Activated CD4-positive, alpha-beta memory T cell treated with anti-CD3 and anti-CD28 coated beads, Interleukin-2, amount 10 ng/mL, durations not matched to agents 7 days and 5 days (primary cell): ENCODE measurements around the gene TLCD3B. TPM values are rescaled to one million over a fixed set of nuclear protein-coding genes. Genes with fewer than 3 reads are reported as not detected.
"Not testable (repeated sequence)": the region's sequence is repeated elsewhere in the genome, so short reads cannot be mapped to it uniquely, and the experiment has no call there.

Source experiments
- CTCF ChIA-PET: fragments of 350-600 bp; sonication (Branson Sonifier 250); formaldehyde crosslinking; loops from one replicate; lab custom pipeline; 2021; ENCODE audit warnings: antibody characterized with exemption, inconsistent platforms; lab: Charles Lee
- POLR2A ChIA-PET: fragments of 350-600 bp; sonication (Branson Sonifier 250); formaldehyde crosslinking; loops from one replicate; lab custom pipeline; 2021; ENCODE audit warnings: antibody characterized with exemption; lab: Charles Lee
- DNase-seq: peaks from one replicate; pipeline ENCODE4 v3.0.0-alpha.2; 2020
- H3K27ac Mint-ChIP-seq: one replicate; pipeline ENCODE4 v1.8.0; 2021; ENCODE audit warnings: mild to moderate bottlenecking, mixed read lengths
- H3K27me3 Mint-ChIP-seq: one replicate; pipeline ENCODE4 v1.8.0; 2021; ENCODE audit warnings: mixed read lengths
- H3K36me3 Mint-ChIP-seq: one replicate; pipeline ENCODE4 v1.8.0; 2021; ENCODE audit warnings: low read depth, mixed read lengths
- H3K4me1 Mint-ChIP-seq: one replicate; pipeline ENCODE4 v1.8.0; 2021; ENCODE audit warnings: mixed read lengths
- H3K4me3 Mint-ChIP-seq: one replicate; pipeline ENCODE4 v1.8.0; 2021; ENCODE audit warnings: mild to moderate bottlenecking, mixed read lengths
- H3K9me3 Mint-ChIP-seq: one replicate; pipeline ENCODE4 v1.8.0; 2021; ENCODE audit warnings: mixed read lengths
- total RNA-seq, 2 experiments: library from RNA; stranded (reverse); gene quantifications; one replicate each; pipeline ENCODE4 v1.2.3, GENCODE V29; 2021

Gene TLCD3B
- total RNA-seq, 2 experiments from 2014 or later = 6.0 to 6.9 TPM

DNA sequence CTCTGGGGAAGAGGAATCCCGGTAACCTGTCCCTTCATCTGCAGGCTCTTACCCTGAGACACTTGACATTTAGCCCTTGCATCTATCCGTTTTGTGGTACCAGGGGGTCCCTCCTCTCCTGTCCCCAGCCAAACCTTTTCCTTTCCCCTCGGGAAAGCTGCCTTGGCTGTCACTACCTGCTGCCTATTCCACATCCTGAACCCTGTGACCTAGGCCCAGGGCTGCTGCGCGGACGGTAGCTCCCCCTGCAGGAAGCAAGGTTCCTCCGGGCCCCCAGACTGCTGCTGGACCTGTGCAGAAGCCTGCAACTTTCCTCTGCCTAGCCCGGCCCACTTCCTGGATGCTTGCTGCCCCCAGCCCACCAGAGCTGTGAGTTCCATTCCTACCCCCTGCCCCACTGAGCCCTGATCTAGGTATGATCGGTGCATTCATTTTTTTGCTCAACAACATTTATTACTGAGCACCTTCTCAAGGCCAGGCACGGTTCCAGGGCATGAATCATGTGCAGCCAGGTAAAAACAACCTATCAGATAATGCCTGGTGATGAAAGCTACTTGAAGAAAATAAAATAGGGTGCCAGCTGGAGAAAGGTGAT, 24.0 kb upstream of the TLCD3B start:
- H3K4me3 Mint-ChIP-seq = peak overlapping the region; percentile 50
- peak; percentile 68 for DNase-seq
- CTCF ChIA-PET = interaction anchor here (0.5 to 4.1 kb wide), 24 partner anchors 11 to 716 kb away, joined by 3 to 31 read pairs (median 4); partner anchors contain the start of genes ALDOA, DCTPP1, KIF22 and PAGR1
- peaks cover 40% of the 10 kb centered on the region for H3K4me1 Mint-ChIP-seq
- peak overlapping the region; percentile 70 for H3K27ac Mint-ChIP-seq
- no peaks in the 10 kb centered on the region for H3K27me3 Mint-ChIP-seq
- H3K9me3 Mint-ChIP-seq = no peaks in the 10 kb centered on the region
- POLR2A ChIA-PET = interaction anchor here (0.7 to 7.7 kb wide), 11 partner anchors 10 to 363 kb away, joined by 3 to 111 read pairs (median 3); partner anchors contain the start of genes ALDOA, CORO1A, HIRIP3 and PPP4C
- H3K36me3 Mint-ChIP-seq = peaks cover 10% of the 10 kb centered on the region

- H3K4me1 Mint-ChIP-seq = peaks cover 40% of the 10 kb centered on the region
- peaks cover 10% of the 10 kb centered on the region for H3K36me3 Mint-ChIP-seq
- CTCF ChIA-PET = interaction anchor here (0.7 to 4.1 kb wide), 13 partner anchors 11 to 561 kb away, joined by 3 to 31 read pairs (median 8); partner anchors contain the start of genes ALDOA, KIF22, PAGR1 and PPP4C
- no peak for DNase-seq
- H3K9me3 Mint-ChIP-seq = no peaks in the 10 kb centered on the region
- peak overlapping the region; percentile 50 for H3K4me3 Mint-ChIP-seq
- POLR2A ChIA-PET = interaction anchor here (1.0 to 7.7 kb wide), 5 partner anchors 10 to 236 kb away, joined by 3 to 111 read pairs (median 5); partner anchors contain the start of genes ALDOA and HIRIP3
- no peak overlapping the region for H3K27ac Mint-ChIP-seq
- H3K27me3 Mint-ChIP-seq = no peaks in the 10 kb centered on the region
Observed at GRCh38 chr16:30054451-30054850, 23.4 kb upstream of the TLCD3B start.

GRCh38 chr16:30053376-30054015, 22.4 kb upstream of the TLCD3B start:
- H3K36me3 Mint-ChIP-seq = peaks cover 10% of the 10 kb centered on the region
- no peak for DNase-seq
- no peak overlapping the region for H3K27ac Mint-ChIP-seq
- ChIA-PET CTCF (interaction anchor here (0.7 to 1.8 kb wide), 6 partner anchors 9 to 263 kb away, joined by 3 to 7 read pairs (median 4); partner anchors contain the start of genes KIF22 and TBX6), POLR2A (interaction anchor here (0.8 to 7.7 kb wide), 10 partner anchors 8 to 365 kb away, joined by 3 to 111 read pairs (median 4); partner anchors contain the start of genes ALDOA, HIRIP3, INO80E and TAOK2)
- no peaks in the 10 kb centered on the region for H3K9me3 Mint-ChIP-seq
- peak overlapping the region; percentile 84 for H3K4me3 Mint-ChIP-seq
- H3K27me3 Mint-ChIP-seq = no peaks in the 10 kb centered on the region
- peaks cover 40% of the 10 kb centered on the region for H3K4me1 Mint-ChIP-seq

DNA sequence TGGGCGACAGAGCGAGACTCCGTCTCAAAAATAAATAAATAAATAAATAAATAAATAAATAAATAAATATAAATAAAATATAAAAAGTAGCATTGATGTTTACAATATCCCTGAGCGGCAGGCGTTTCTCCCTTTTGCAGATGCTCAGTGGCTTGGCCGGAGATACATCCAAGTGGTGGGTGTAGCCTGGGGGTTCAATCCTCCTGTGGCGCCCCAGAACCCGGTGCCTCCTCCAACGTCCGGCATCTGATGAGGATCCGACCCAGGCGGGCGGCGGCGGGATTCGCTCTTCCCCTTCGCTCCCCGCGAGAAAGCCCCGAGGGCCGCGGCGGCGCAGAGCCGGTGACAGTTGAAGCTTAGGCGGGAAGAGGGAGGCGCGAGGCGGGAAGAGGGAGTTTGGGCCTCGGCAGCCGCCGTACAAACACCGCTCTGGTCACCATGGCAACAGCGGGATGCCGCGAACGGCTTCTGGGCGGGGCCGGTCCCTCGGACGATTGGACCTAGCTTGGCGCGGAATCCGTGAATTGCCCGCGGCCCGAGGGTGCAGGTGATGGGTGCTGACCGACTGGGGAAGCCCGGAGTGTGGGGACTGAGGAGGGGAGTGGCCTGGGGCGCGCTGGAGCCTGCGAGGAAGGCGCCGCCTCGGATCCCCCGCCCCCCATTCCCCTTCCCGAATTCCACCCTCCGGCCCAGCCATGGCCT, 21.8 kb upstream of the TLCD3B start:
- POLR2A ChIA-PET = interaction anchor here (0.8 to 7.7 kb wide), 9 partner anchors 8 to 365 kb away, joined by 3 to 111 read pairs (median 4); partner anchors contain the start of genes ALDOA, HIRIP3, INO80E and TAOK2

DNA sequence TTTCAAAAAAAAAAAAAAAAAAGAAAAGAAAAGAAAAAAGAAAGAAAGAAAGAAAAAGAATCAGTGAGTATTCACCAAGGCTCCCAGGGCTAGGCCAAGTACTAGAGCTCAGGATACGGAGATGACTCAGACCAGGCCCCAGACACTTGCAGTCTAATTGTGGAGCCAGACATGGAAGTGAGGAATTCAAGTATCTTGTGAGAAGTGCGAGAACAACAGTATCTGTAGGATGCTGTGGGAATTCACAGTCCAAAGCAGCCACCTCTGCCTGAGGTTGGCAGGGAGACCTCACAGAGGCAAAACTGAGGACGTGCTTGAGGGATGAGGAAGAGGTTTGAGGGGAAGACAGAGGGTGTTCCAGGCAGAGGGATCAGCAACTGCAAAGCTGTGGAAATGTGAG, 20.4 kb upstream of the TLCD3B start:
- Mint-ChIP-seq H3K4me1 (peaks cover 40% of the 10 kb centered on the region), H3K27me3 (no peaks in the 10 kb centered on the region), H3K36me3 (peaks cover 10% of the 10 kb centered on the region), H3K4me3 (peak overlapping the region; percentile 84), H3K27ac (peak overlapping the region; percentile 81), H3K9me3 (no peaks in the 10 kb centered on the region)
- POLR2A ChIA-PET = interaction anchor here (7.7 kb wide), 1 partner anchor 13 kb away, joined by 111 read pairs; the partner anchor contains the start of gene ALDOA
- CTCF ChIA-PET = interaction anchor here (0.5 to 1.8 kb wide), 4 partner anchors 9 to 261 kb away, joined by 3 to 8 read pairs (median 5); partner anchors contain the start of genes KIF22 and TBX6
- DNase-seq = no peak

More for the DNA sequence above, 21.8 kb upstream of the TLCD3B start:
- Mint-ChIP-seq H3K27ac (peak overlapping the region; percentile 42), H3K4me1 (peaks cover 40% of the 10 kb centered on the region), H3K27me3 (no peaks in the 10 kb centered on the region), H3K4me3 (peak overlapping the region; percentile 84), H3K36me3 (peaks cover 10% of the 10 kb centered on the region), H3K9me3 (no peaks in the 10 kb centered on the region)
- CTCF ChIA-PET = interaction anchor here (0.7 to 1.8 kb wide), 7 partner anchors 10 to 263 kb away, joined by 3 to 7 read pairs (median 4); partner anchors contain the start of genes KIF22 and TBX6
- DNase-seq = peak; percentile 94

- DNase-seq = no peak
- Mint-ChIP-seq H3K27me3 (peaks cover 4% of the 10 kb centered on the region), H3K27ac (no peak overlapping the region), H3K4me3 (no peak overlapping the region), H3K9me3 (peaks cover 3% of the 10 kb centered on the region), H3K36me3 (peaks cover 13% of the 10 kb centered on the region), H3K4me1 (peaks cover 37% of the 10 kb centered on the region)
- POLR2A ChIA-PET = no interaction called here
- CTCF ChIA-PET = interaction anchor here (0.6 to 1.4 kb wide), 2 partner anchors 201 to 407 kb away, joined by 3 to 4 read pairs; no protein-coding TSS in a partner anchor
Observed at GRCh38 chr16:30049871-30050270, 18.8 kb upstream of the TLCD3B start.

- Mint-ChIP-seq H3K4me1 (peaks cover 14% of the 10 kb centered on the region), H3K36me3 (peaks cover 10% of the 10 kb centered on the region), H3K27ac (no peak overlapping the region), H3K9me3 (peaks cover 3% of the 10 kb centered on the region), H3K4me3 (no peak overlapping the region), H3K27me3 (peaks cover 6% of the 10 kb centered on the region)
- ChIA-PET POLR2A (no interaction called here), CTCF (interaction anchor here (0.6 to 1.0 kb wide), 3 partner anchors 10 to 258 kb away, joined by 3 read pairs; no protein-coding TSS in a partner anchor)
- no peak for DNase-seq
Observed at GRCh38 chr16:30046588-30046987, 15.5 kb upstream of the TLCD3B start.

- H3K4me3 Mint-ChIP-seq = no peak overlapping the region
- peaks cover 3% of the 10 kb centered on the region for H3K9me3 Mint-ChIP-seq
- H3K27ac Mint-ChIP-seq = no peak overlapping the region
- peaks cover 12% of the 10 kb centered on the region for H3K4me1 Mint-ChIP-seq
- peaks cover 6% of the 10 kb centered on the region for H3K27me3 Mint-ChIP-seq
- ChIA-PET POLR2A (no interaction called here), CTCF (no interaction called here)
- no peak for DNase-seq
- H3K36me3 Mint-ChIP-seq = peaks cover 9% of the 10 kb centered on the region
Observed at GRCh38 chr16:30046178-30046577, 15.1 kb upstream of the TLCD3B start.

- H3K27me3 Mint-ChIP-seq = peaks cover 11% of the 10 kb centered on the region
- ChIA-PET CTCF (interaction anchor here (0.7 to 2.7 kb wide), 3 partner anchors 9 to 42 kb away, joined by 3 to 15 read pairs (median 4); no protein-coding TSS in a partner anchor), POLR2A (no interaction called here)
- peaks cover 6% of the 10 kb centered on the region for H3K4me1 Mint-ChIP-seq
- H3K9me3 Mint-ChIP-seq = peaks cover 3% of the 10 kb centered on the region
- no peak overlapping the region for H3K4me3 Mint-ChIP-seq
- peaks cover 3% of the 10 kb centered on the region for H3K36me3 Mint-ChIP-seq
- no peak overlapping the region for H3K27ac Mint-ChIP-seq
- no peak for DNase-seq
Observed at GRCh38 chr16:30041841-30042240, 10.8 kb upstream of the TLCD3B start.

GRCh38 chr16:30040690-30041089, 9.6 kb upstream of the TLCD3B start:
- H3K4me3 Mint-ChIP-seq, H3K27ac Mint-ChIP-seq, H3K9me3 Mint-ChIP-seq, POLR2A ChIA-PET, H3K36me3 Mint-ChIP-seq, H3K4me1 Mint-ChIP-seq, DNase-seq: not testable (repeated sequence)
- peaks cover 11% of the 10 kb centered on the region for H3K27me3 Mint-ChIP-seq
- CTCF ChIA-PET = interaction anchor here (0.5 kb wide), 1 partner anchor 510 kb away, joined by 3 read pairs; no protein-coding TSS in a partner anchor

DNA sequence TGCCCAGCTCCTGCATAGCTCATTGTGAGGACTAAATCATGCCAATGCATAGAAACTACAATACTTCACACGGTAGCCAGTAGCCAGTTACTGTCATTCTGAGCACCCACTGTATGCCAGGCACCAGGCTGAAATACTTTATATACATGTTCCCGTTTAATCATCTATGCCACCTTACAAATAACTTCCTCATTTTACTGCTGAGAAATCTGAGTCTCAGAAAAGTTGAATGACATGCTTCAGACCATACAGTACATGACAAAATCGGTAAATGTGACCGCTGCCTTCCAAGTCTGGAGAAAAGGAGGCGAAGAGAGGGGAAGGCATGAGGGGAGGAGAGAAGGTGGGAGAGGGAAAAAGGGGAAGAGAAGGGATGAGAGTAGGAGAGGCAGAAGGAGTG, 9.2 kb upstream of the TLCD3B start:
- H3K9me3 Mint-ChIP-seq = no peaks in the 10 kb centered on the region
- peaks cover 6% of the 10 kb centered on the region for H3K4me1 Mint-ChIP-seq
- no peak overlapping the region for H3K4me3 Mint-ChIP-seq
- ChIA-PET POLR2A (no interaction called here), CTCF (interaction anchor here (0.5 to 1.0 kb wide), 3 partner anchors 9 to 510 kb away, joined by 3 to 5 read pairs (median 3); partner anchors contain the start of gene TLCD3B)
- no peaks in the 10 kb centered on the region for H3K36me3 Mint-ChIP-seq
- no peak overlapping the region for H3K27ac Mint-ChIP-seq
- DNase-seq = no peak
- H3K27me3 Mint-ChIP-seq = peaks cover 11% of the 10 kb centered on the region

DNA sequence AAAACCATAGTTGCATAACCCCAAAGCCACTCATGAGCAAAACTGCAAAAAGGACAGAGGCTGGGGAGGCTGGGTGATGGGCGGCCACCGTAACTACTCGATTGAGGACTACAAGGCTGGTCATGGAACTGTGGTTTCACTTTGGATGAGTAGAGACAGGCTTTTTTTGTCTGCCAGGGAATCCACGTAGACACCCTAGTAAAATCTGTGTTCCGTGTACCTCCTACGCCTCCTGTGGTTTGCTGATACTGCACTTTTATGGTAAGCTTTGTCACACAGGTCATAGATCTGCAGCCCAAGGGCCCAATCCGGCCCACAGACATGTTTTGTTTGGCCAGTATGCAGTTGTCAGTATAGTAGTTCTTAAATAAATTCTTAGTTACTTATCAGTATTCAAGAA, 2.2 kb upstream of the TLCD3B start:
- Mint-ChIP-seq H3K4me1 (peaks cover 25% of the 10 kb centered on the region), H3K9me3 (no peaks in the 10 kb centered on the region), H3K27me3 (peaks cover 35% of the 10 kb centered on the region), H3K4me3 (no peak overlapping the region), H3K27ac (no peak overlapping the region), H3K36me3 (no peaks in the 10 kb centered on the region)
- POLR2A ChIA-PET = no interaction called here
- CTCF ChIA-PET = interaction anchor here (0.9 to 2.5 kb wide), 13 partner anchors 11 to 342 kb away, joined by 3 to 33 read pairs (median 4); partner anchors contain the start of gene C16orf92
- no peak for DNase-seq
